Ovary (tissue), 9 donors: Measurements from ENCODE around the gene SAMD1. TPM values are rescaled to one million over a fixed set of nuclear protein-coding genes. Genes with fewer than 3 reads are reported as not detected.
"Not testable (repeated sequence)": the region's sequence is repeated elsewhere in the genome, so short reads cannot be mapped to it uniquely, and the experiment has no call there.

ENCODE experiments used
- DNase-seq, 5 donors: peaks; one replicate each; pipeline ENCODE4 v3.0.0-alpha.2; 2019 to 2020
- H3K27ac ChIP-seq, 2 donors: fragments of 200-600 bp; one replicate each; pipeline versions ENCODE4 v1.5.1 to v1.8.0; 2019 to 2022
- H3K27me3 ChIP-seq: fragments of 200-600 bp; one replicate; pipeline ENCODE4 v1.8.0; 2022
- H3K36me3 ChIP-seq: fragments of 200-600 bp; sonication (generic); one replicate; pipeline ENCODE4 v1.5.1; 2019
- H3K4me1 ChIP-seq: one replicate; pipeline ENCODE4 v1.8.1; 2013; ENCODE audit warnings: mild to moderate bottlenecking, moderate library complexity; ENCODE audit not compliant: insufficient read depth
- H3K4me3 ChIP-seq: fragments of 200-600 bp; sonication (generic); one replicate; pipeline ENCODE4 v1.5.1; 2017
- H3K9me3 ChIP-seq, 2 donors: fragments of 200-600 bp in 1 of 2; sonication (generic) in 1 of 2; one replicate each; pipeline versions ENCODE4 v1.5.1 to v1.8.1; 2013 to 2019; ENCODE audit warnings: mild to moderate bottlenecking in 1 of 2, moderate library complexity in 1 of 2
- EP300 ChIP-seq: sonication (generic); formaldehyde crosslinking; IDR thresholded peaks from one replicate; pipeline ENCODE4 v1.6.1; 2017; ENCODE audit warnings: antibody characterized with exemption
- POLR2A ChIP-seq: fragments of 450-650 bp; IDR thresholded peaks from one replicate; pipeline ENCODE4 v1.6.1; 2017; ENCODE audit warnings: antibody characterized with exemption, mild to moderate bottlenecking, moderate library complexity
- WGBS, 3 donors: extraction: QIAGEN DNeasy Blood & Tissue Kit in 1 of 3; methylation state at CpG; one replicate each; pipeline versions ENCODE4 v1.1.5 to v1.1.7; 2013 to 2017; 5-methylcytosine and 5-hydroxymethylcytosine counted together
- intact Hi-C, 4 donors: fragments of 100-400 bp; cut with DNase I; formaldehyde crosslinking; loops; one replicate each; pipeline versions ENCODE4 v1.11.0 to v1.15.1; 2022 to 2023
- polyA plus RNA-seq, 2 donors: library from polyadenylated mRNA; stranded (reverse); fragments of 200-250 nt in 1 of 2; fragments of 350-450 nt in 1 of 2; fragmentation: Illumina TruSeq in 1 of 2; extraction: RNeasy Lipid Tissue Mini Kit (QIAGEN cat#74804) in 1 of 2; gene quantifications; one replicate each; pipeline ENCODE4 v1.2.3, GENCODE V29; 2013 to 2014
- total RNA-seq, 7 donors: library from RNA; depleted of rRNA in 2 of 7; stranded (reverse); fragments of >200 nt in 2 of 7; fragmentation: NEBNext Ultra II Directional in 3 of 7; extraction: Animal tissue kit (Norgen Biotek cat#: 25700) in 3 of 7; gene quantifications; one replicate each; pipeline versions ENCODE4 v1.1.0 to v1.2.4, GENCODE V29; 2016 to 2023
- TF ChIP-seq, protein P1 (sequence below), 3 donors: fragments of 450-650 bp in 2 of 3; fragments of 200-600 bp in 1 of 3; IDR thresholded peaks; one replicate each; pipeline versions ENCODE4 v1.5.1 to v1.8.0; 2016 to 2022; ENCODE audit warnings: antibody characterized with exemption in 3 of 3, mild to moderate bottlenecking in 1 of 3
- donor health status: DM: no; HTN: no; CAD: no; lungs with moderate emphysema.
- donor health status: DM: no; HTN: no; CAD: no.
- donor health status: Bipolar disorder and iron deficiency.
- donor health status: DM: yes; HTN: yes; CAD: no.
- donor health status: DM: no; HTN: no; CAD: no.
- donor health status: DM: yes; HTN: yes; CAD: no.

The SAMD1 gene
- total and polyA plus RNA-seq, 9 donors = 10.5 to 68.3 (median 37.4) TPM

DNA sequence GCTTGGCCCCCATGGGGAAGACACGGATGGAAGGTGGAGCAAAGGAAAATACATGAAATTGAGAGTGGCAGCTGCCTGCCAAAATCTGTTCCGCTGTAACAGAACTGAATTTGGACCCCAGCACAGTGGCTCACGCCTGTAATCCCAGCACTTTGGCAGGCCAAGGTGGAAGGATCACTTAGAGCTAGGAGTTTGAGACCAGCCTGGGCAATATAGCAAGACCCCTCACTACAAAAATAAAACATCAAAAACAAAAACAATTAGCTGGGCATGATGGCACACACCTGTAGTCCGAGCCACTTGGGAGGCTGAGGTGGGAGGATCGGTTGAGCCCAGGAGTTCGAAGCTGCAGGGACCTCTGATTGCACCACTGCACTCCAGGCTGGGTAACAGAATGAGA lies 38.1 kb downstream of the SAMD1 start:
- no peak for DNase-seq
- 86 to 88% (median 88%) methylated on average over 6 of the region's 6 CpGs for WGBS, 3 donors
- Histone ChIP-seq H3K4me3 (no peak overlapping the region), H3K36me3 (no peaks in the 10 kb centered on the region), H3K9me3 (no peaks in the 10 kb centered on the region), H3K27me3 (no peaks in the 10 kb centered on the region), H3K4me1 (no peaks in the 10 kb centered on the region), H3K27ac (no peak overlapping the region)
- TF ChIP-seq POLR2A (no peak), EP300 (no peak)
- TF ChIP-seq, protein P1, sequence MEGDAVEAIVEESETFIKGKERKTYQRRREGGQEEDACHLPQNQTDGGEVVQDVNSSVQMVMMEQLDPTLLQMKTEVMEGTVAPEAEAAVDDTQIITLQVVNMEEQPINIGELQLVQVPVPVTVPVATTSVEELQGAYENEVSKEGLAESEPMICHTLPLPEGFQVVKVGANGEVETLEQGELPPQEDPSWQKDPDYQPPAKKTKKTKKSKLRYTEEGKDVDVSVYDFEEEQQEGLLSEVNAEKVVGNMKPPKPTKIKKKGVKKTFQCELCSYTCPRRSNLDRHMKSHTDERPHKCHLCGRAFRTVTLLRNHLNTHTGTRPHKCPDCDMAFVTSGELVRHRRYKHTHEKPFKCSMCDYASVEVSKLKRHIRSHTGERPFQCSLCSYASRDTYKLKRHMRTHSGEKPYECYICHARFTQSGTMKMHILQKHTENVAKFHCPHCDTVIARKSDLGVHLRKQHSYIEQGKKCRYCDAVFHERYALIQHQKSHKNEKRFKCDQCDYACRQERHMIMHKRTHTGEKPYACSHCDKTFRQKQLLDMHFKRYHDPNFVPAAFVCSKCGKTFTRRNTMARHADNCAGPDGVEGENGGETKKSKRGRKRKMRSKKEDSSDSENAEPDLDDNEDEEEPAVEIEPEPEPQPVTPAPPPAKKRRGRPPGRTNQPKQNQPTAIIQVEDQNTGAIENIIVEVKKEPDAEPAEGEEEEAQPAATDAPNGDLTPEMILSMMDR (IDR thresholded peaks at IDR 0.05) = no peak
- intact Hi-C loops = no loop called here

DNA sequence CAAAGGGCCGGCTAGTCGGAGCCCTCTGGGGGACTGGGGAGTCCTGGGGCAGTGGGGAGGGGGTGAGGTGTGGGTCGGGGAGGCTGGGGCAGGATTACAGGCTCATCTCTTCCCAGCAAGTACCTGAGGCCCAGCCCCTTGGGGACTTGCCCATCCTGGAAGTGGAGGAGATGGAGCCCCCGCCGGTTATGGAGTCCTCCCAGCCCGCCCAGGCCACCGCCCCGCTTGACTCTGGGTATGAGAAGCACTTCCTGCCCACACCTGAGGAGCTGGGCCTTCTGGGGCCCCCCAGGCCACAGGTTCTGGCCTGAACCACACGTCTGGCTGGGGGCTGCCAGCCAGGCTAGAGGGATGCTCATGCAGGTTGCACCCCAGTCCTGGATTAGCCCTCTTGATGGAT lies 38.6 kb downstream of the SAMD1 start:
- no peak for DNase-seq
- no peak for TF ChIP-seq POLR2A
- 53 to 72% (median 63%) methylated on average over 4 to 9 of the region's 9 CpGs for WGBS, 3 donors
- Histone ChIP-seq H3K27me3 (no peaks in the 10 kb centered on the region), H3K27ac (no peak overlapping the region), H3K36me3 (no peaks in the 10 kb centered on the region), H3K4me3 (no peak overlapping the region), H3K9me3 (no peaks in the 10 kb centered on the region), H3K4me1 (no peaks in the 10 kb centered on the region)
- intact Hi-C loops = no loop called here

DNA sequence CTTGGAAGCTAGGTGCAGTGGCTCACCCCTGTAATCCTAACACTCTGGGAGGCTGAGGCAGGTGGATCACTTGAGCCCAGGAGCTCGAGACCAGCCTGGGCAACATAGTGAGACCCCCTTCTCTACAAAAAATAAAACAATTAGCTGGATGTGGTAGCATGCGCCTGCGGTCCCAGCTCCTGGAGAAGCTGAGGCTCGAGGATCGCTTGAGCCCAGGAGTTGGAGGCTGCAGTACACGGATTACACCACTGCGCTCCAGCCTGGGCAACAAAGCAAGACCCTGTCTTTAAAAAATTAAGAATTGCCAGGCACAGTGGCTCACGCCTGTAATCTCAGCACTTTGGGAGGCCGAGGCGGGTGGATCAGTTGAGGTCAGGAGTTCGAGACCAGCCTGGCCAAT lies 39.6 kb downstream of the SAMD1 start:
- H3K36me3 ChIP-seq, H3K27me3 ChIP-seq, H3K4me3 ChIP-seq, H3K4me1 ChIP-seq, H3K27ac ChIP-seq, DNase-seq, intact Hi-C loops, H3K9me3 ChIP-seq: not testable (repeated sequence)
- WGBS, 3 donors = 83 to 93% (median 92%) methylated on average over 11 of the region's 11 CpGs

DNA sequence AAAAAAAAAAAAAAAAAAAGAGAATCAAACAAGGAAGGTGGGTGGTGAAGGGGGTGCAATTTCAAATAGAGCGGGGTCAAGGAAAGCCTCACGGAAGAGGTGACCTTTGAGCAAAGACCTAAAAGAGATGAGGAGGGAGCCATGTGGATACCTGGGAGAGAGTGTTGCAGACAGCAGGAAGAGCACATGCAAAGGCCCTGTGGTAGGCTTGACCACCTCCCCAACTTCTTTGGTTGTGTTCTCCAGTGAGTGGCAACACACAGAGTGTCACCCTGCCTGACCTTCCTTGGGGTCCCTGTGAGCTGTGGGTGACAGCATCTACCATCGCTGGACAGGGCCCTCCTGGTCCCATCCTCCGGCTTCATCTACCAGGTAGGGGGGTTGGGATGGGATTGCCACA lies 40.0 kb downstream of the SAMD1 start:
- Histone ChIP-seq H3K27ac (no peak overlapping the region), H3K4me3 (no peak overlapping the region), H3K9me3 (no peaks in the 10 kb centered on the region), H3K27me3 (no peaks in the 10 kb centered on the region), H3K36me3 (no peaks in the 10 kb centered on the region), H3K4me1 (no peaks in the 10 kb centered on the region)
- TF ChIP-seq POLR2A (no peak), EP300 (no peak)
- no peak for DNase-seq
- intact Hi-C loops = no loop called here
- WGBS, 3 donors = 91 to 96% (median 93%) methylated on average over 4 of the region's 4 CpGs

DNA sequence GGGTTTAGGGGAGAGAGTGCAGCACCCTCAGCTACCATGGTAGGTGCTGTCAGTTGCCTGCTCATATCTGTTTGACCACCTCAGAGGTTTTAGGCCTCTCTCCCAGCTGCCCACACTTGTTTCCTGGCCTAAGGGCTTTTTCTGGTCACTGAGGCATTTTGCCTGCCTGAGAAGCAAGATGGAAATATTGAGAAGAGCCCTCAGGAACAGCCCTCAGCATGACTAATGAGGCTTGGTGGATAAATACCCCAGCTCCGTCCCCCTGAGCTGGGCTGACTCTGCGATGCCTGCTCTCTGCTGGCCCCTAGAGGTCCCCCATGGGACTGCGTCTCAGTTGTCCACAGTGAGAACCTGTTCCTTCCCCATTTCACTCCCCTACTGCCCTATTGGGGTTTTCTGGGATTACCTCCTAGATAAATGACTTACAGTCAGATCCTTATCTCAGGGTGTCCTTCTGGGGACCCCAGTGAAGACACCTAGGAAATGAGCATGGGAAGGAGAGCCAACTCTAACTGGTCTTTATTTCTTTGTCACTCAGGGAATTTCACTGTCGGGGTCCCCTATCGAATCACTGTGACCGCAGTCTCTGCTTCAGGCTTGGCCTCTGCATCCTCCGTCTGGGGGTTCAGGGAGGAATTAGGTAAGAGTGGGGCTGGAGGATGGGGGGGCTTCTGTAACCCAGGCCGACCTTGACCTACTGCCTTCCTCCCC lies 42.0 kb downstream of the SAMD1 start:
- no peak for DNase-seq
- intact Hi-C loops = loop anchor here in 1 of 4 donors (10.0 kb wide), 1 partner anchor 774 kb away; no protein-coding TSS in a partner anchor
- H3K27me3 ChIP-seq = no peaks in the 10 kb centered on the region
- no peaks in the 10 kb centered on the region for H3K9me3 ChIP-seq
- no peaks in the 10 kb centered on the region for H3K36me3 ChIP-seq
- H3K4me3 ChIP-seq = no peak overlapping the region
- H3K27ac ChIP-seq = no peak overlapping the region
- TF ChIP-seq POLR2A = no peak
- no peak for TF ChIP-seq EP300
- TF ChIP-seq, protein P1 (IDR thresholded peaks at IDR 0.05) = no peak
- WGBS, 3 donors = 85 to 87% (median 86%) methylated on average over 8 of the region's 8 CpGs
- H3K4me1 ChIP-seq = no peaks in the 10 kb centered on the region

DNA sequence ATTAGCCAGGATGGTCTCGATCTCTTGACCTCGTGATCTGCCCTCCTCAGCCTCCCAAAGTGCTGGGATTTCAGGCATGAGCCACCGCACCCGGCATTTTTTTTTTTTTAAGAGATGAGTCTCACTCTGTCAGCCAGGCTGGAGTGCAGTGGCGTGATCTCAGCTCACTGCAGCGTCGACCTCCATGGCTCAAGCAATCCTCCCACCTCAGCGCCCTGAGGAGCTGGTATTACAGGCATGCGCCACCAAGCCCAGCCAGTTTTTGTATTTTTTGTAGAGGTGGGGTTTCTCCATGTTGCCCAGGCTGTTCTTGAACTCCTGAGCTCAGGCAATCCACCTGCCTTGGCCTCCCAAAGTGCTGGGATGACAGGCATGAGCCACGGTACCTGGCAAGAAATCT lies 42.7 kb downstream of the SAMD1 start:
- H3K9me3 ChIP-seq, H3K27ac ChIP-seq, H3K27me3 ChIP-seq, DNase-seq, H3K4me3 ChIP-seq, H3K36me3 ChIP-seq, H3K4me1 ChIP-seq: not testable (repeated sequence)
- WGBS, 3 donors = 91 to 95% (median 94%) methylated on average over 10 of the region's 10 CpGs
- intact Hi-C loops = loop anchor here in 1 of 4 donors (10.0 kb wide), 1 partner anchor 773 kb away; no protein-coding TSS in a partner anchor
